ENCODE results near the gene ANO1.
"Not testable (repeated sequence)": the region's sequence is repeated elsewhere in the genome, so short reads cannot be mapped to it uniquely, and the experiment has no call there.

Gene ANO1

DNA sequence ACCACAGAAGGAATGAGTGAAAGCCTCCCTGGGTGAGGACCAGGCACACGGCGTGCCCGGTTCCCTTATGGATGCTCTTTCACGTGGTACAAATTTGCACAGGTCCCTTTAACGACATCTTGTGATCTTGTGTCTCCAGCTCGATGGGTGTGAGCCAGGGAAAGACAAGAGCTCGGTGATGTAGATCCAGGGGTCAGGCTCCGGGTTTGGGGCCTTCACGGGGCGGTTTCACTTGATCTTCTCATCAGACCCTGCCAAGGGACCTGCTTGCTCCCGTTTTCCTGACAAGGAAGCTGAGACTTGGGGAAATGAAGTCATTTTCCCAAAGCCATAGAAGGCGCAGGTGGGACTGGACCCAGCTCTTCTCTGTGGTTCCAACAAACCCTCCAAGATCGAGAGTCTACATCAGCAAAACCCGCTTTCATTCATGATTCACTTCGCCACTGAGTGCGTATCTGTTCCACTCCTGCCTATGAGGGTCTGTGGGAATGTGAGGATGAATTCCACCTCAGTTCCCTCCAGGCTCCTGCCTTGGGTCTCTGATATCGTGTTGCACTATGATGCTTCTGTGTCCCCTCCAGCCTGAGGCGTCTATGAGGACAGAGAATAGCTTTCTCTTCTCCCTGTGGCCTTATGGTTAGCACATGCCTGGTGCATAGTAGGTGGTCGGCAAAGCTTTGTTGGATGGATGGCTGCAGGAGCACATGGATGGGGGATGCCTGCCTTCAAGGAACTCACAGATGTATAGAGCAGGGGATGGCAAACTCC is 45.0 kb upstream of the ANO1 start:
- in situ Hi-C loops (cut with HindIII; ENCODE audit: low sequenced_read_pairs), result no loop called here
- H3K4me3 ChIP-seq (ENCODE audit: low read depth, low read length), result no peak overlapping the region
- no peak for DNase-seq (ENCODE audit: low read depth, low spot score)
- TF ChIP-seq, protein P1, sequence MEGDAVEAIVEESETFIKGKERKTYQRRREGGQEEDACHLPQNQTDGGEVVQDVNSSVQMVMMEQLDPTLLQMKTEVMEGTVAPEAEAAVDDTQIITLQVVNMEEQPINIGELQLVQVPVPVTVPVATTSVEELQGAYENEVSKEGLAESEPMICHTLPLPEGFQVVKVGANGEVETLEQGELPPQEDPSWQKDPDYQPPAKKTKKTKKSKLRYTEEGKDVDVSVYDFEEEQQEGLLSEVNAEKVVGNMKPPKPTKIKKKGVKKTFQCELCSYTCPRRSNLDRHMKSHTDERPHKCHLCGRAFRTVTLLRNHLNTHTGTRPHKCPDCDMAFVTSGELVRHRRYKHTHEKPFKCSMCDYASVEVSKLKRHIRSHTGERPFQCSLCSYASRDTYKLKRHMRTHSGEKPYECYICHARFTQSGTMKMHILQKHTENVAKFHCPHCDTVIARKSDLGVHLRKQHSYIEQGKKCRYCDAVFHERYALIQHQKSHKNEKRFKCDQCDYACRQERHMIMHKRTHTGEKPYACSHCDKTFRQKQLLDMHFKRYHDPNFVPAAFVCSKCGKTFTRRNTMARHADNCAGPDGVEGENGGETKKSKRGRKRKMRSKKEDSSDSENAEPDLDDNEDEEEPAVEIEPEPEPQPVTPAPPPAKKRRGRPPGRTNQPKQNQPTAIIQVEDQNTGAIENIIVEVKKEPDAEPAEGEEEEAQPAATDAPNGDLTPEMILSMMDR (IDR thresholded peaks at IDR 0.05; ENCODE audit: low read depth, low read length), result no peak

DNA sequence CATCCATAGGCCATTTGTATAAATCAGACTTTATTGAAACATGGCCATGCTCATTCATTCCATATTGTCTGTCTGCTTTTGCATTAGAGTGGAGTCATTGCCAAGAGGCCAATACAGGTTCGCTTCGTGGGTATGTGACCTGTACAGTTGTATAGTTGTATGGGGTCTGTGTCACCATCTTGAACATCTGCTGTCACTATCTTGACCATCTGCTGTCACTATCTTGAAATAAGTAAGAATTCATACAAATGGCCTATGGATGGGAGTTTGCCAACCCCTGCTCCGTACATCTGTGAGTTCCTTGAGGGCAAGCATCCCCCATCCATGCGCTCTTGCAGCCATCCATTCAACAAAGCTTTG is 44.4 kb upstream of the ANO1 start:
- H3K4me3 ChIP-seq (ENCODE audit: low read depth, low read length), result no peak overlapping the region
- in situ Hi-C loops (cut with HindIII; ENCODE audit: low sequenced_read_pairs), result no loop called here
- TF ChIP-seq, protein P1 (IDR thresholded peaks at IDR 0.05; ENCODE audit: low read depth, low read length), result no peak
- no peak for DNase-seq (ENCODE audit: low read depth, low spot score)

DNA sequence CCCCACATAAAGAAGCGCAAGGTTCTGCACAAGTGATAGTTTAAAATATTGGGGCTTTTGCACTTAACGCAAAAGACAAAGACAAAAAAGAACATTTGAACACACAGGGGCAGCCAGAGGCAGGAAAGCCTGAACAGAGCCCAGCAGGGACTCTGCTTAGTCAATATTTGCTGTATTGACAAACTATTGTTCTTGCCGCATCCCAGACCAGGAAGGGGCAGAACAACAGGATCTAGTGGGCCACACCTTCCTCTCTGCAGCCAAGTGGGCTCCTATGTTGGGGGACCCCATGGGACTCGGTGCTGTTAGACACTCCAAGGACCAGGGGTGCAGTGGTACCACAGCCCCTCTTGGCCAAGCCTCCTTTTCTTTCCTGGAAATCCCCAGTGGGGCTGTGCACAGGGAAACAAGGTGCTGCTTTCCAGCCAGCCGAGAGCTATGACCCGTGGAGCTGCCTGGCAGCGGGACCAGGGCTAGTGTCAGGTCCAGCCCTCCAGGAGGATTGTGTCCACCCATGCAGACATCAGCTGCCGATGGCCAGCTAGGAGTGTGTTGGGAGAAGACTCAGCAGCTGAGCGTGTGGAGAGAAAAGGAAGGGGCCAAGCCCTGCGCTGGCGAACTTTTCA is 43.3 kb upstream of the ANO1 start:
- no peak for DNase-seq (ENCODE audit: low read depth, low spot score)
- in situ Hi-C loops (cut with HindIII; ENCODE audit: low sequenced_read_pairs), result no loop called here
- TF ChIP-seq, protein P1 (IDR thresholded peaks at IDR 0.05; ENCODE audit: low read depth, low read length), result no peak

DNA sequence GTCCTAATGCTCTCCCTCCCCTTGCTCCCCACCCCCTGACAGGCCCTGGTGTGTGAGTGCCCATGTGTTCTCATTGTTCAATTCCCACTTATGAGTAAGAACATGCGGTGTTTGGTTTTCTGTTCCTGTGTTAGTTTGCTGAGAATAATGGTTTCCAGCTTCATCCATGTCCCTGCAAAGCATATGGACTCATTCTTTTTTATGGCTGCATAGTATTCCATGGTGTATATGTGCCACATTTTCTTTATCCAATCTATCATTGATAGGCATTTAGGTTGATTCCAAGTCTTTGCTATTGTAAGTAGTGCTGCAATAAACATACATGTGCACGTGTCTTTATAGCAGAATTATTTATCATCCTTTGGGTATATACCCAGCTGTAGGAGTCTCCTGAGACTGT is 42.5 kb upstream of the ANO1 start:
- in situ Hi-C loops (cut with HindIII; ENCODE audit: low sequenced_read_pairs); H3K4me3 ChIP-seq (ENCODE audit: low read depth, low read length); DNase-seq (ENCODE audit: low read depth, low spot score): not testable (repeated sequence)

More for the DNA sequence above, 43.3 kb upstream of the ANO1 start:
- H3K4me3 ChIP-seq (ENCODE audit: low read depth, low read length), result no peak overlapping the region

DNA sequence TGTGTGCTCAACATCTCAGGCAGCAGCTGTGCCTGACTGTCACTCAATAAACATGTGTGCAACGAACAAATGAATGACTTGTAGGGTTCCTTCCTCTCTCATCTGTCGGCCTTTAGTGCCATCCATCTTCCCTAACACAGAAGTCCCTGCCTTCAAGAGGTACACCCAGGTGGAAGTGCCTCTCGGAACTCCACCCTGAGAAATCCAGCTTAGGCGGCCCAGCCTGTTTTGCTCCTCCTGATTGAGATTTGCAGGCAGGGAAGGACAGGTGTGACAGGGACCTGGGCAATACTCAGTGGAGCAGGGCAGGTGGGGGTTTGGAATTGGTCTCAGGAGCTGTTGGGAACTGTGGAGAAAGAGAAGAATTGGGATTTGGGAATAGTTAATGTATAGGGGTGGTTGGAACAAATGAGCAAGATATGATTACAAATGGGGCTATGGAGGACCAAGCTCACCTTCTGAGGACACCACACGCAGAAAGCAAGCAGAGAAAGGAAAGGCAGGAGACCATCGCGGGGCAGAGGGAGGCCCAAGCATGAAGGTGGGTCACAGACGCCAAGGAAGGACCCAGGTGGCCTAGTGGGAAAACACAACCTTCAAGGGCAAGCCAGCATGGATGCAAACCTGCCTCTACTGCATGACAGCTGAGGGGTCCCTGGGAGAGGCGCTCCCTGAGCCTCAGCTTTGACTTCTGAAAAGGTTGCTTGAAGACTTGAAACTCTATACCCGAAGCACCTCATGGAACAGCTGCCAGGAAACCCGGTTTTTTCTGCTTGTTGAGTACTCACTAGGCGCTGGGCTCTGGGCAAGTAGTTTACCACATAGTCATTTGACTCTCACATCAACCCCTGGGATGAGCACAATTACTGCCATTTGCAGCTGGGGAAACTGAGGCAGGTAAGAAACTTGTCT is 40.9 kb upstream of the ANO1 start:
- in situ Hi-C loops (cut with HindIII; ENCODE audit: low sequenced_read_pairs), result no loop called here
- DNase-seq (ENCODE audit: low read depth, low spot score), result no peak
- TF ChIP-seq, protein P1 (IDR thresholded peaks at IDR 0.05; ENCODE audit: low read depth, low read length), result no peak
- no peak overlapping the region for H3K4me3 ChIP-seq (ENCODE audit: low read depth, low read length)

DNA sequence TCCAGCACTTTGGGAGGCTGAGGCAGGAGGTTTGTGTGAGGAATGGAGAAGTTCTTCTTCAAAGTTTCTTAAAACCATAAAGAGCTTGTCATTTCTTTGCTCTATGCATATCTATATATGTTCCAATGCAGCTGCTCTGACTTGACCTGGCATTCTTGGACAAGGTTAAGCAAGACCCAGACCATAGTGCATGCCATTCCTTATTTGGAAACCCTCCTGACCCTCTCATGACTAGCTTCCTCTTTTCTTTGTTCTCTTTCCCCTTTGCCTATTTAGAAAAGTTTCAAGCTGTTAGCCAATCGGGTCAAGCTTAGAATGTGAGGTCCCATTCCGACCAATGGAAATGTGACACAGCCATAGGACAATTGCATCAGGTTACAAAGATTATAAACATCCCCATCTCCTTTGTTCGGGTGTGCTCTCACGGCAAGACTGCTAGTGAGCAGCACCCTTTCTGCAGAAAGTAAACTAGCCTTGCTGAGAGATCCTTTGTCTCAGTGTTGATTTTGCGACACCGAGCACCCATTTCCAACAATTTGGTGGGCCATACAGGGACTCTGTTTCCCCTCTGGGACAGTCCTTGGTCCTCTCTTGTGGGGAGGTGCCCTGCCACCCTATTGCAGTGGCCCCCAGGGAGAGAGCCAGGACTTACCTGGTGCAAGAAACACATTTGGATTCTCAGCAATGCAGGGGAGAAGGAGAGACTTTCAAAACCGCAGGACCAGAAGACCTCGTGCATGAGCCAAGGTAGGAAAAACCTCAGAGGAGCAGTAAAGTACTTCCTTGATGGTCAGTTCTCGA is 39.9 kb upstream of the ANO1 start:
- in situ Hi-C loops (cut with HindIII; ENCODE audit: low sequenced_read_pairs), result no loop called here
- TF ChIP-seq, protein P1 (IDR thresholded peaks at IDR 0.05; ENCODE audit: low read depth, low read length), result no peak
- DNase-seq (ENCODE audit: low read depth, low spot score), result no peak
- H3K4me3 ChIP-seq (ENCODE audit: low read depth, low read length), result no peak overlapping the region
